ENCODE data around the gene PARVB.

- TF ChIP-seq, protein P1, sequence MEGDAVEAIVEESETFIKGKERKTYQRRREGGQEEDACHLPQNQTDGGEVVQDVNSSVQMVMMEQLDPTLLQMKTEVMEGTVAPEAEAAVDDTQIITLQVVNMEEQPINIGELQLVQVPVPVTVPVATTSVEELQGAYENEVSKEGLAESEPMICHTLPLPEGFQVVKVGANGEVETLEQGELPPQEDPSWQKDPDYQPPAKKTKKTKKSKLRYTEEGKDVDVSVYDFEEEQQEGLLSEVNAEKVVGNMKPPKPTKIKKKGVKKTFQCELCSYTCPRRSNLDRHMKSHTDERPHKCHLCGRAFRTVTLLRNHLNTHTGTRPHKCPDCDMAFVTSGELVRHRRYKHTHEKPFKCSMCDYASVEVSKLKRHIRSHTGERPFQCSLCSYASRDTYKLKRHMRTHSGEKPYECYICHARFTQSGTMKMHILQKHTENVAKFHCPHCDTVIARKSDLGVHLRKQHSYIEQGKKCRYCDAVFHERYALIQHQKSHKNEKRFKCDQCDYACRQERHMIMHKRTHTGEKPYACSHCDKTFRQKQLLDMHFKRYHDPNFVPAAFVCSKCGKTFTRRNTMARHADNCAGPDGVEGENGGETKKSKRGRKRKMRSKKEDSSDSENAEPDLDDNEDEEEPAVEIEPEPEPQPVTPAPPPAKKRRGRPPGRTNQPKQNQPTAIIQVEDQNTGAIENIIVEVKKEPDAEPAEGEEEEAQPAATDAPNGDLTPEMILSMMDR (conservative IDR thresholded peaks at IDR 0.05; ENCODE audit: low read depth, low read length): no peak
- TF ChIP-seq EZH2 (IDR thresholded peaks at IDR 0.05; ENCODE audit: low read length, unreplicated experiment) (no peak), EZH2phosphoT487 (IDR thresholded peaks at IDR 0.05; ENCODE audit: borderline replicate concordance, low read length) (no peak)
Measured at GRCh38 chr22:44012591-44012990, 11.5 kb upstream of the PARVB start.

Data from PC-3 (cell line).